SH-SY5Y (cell line): Measurements from ENCODE around the gene MYBPC1.

ENCODE experiments used
- GATA2 ChIP-seq: IDR thresholded peaks from 2 replicates; pipeline ENCODE4 v1.6.1; 2011; ENCODE audit warnings: mild to moderate bottlenecking, low read depth, low read length
- GATA3 ChIP-seq: IDR thresholded peaks from 2 replicates; pipeline ENCODE4 v1.6.1; 2011; ENCODE audit warnings: low read depth, mild to moderate bottlenecking, low read length, moderate library complexity

DNA sequence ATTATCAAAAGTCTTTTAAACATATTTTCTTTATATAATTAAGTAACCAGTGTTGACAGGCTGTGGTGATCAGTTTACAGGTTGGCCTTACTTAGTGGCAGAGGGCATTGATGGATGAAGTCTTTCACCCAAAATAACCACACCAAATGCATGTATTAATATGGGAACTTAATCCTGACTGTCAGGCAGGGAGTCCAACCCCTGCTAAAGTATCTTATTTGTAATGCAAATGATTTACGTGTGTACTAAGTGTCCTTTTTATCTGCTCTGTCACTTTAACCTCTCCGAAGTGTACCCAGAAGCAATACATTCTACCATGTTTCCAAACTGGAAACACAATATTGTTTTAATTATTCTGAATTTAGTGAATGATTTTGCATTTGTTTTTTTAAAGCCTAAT is 1.4 kb downstream of the MYBPC1 start:
- no peak for TF ChIP-seq GATA3
- no peak for TF ChIP-seq GATA2
